ENCODE data around the gene TBC1D8. TPM values are rescaled to one million over a fixed set of nuclear protein-coding genes. Genes with fewer than 3 reads are reported as not detected.

TBC1D8 gene
- total and polyA plus RNA-seq, 2 of the 13 experiments (the other 11 are each of a cell fraction or from before 2014, with no cell fraction given) = 45.1 to 95.4 TPM

DNA sequence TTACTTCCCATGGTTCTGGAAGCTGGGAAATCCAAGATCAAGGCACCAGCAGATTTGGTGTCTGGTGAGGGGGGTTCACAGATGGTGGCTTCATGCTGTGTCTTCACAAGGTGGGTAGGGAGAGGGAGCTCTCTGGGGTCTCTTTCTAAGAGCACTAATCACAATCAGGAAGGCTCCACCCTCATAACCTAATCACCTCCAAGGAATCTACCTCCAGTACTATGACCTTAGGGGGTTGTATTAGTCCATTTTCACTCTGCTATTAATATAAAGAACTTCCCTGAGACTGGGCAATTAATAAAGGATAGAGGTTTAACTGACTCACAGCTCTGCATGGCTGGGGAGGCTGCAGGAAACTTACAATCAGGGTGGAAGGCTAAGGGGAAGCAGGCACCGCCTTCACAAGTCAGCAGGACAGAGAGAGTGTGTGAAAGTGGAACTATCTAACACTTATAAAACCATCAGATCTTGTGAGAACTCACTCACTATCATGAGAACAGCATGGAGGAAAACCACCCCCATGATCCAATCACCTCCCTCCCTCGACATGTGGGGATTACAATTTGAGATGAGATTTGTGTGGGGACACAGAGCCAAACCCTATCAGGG, 17.6 kb downstream of the TBC1D8 start (continued):
- TF ChIP-seq ZNF124 (CRISPR knock-in tag; IDR thresholded peaks at IDR 0.05) (no peak), PCBP2 (optimal IDR thresholded peaks at IDR 0.05; ENCODE audit: low read depth, low read length, poor library complexity, severe bottlenecking) (no peak), GATA4 (IDR thresholded peaks at IDR 0.05; ENCODE audit: borderline replicate concordance, low read depth) (no peak), ARNTL (CRISPR knock-in tag; IDR thresholded peaks at IDR 0.05) (no peak), ZNF652 (CRISPR knock-in tag; IDR thresholded peaks at IDR 0.05; ENCODE audit: borderline replicate concordance, low read depth) (no peak), ZFX (CRISPR knock-in tag; IDR thresholded peaks at IDR 0.05; ENCODE audit: low read depth) (no peak)
- TF ChIP-seq, protein P1, sequence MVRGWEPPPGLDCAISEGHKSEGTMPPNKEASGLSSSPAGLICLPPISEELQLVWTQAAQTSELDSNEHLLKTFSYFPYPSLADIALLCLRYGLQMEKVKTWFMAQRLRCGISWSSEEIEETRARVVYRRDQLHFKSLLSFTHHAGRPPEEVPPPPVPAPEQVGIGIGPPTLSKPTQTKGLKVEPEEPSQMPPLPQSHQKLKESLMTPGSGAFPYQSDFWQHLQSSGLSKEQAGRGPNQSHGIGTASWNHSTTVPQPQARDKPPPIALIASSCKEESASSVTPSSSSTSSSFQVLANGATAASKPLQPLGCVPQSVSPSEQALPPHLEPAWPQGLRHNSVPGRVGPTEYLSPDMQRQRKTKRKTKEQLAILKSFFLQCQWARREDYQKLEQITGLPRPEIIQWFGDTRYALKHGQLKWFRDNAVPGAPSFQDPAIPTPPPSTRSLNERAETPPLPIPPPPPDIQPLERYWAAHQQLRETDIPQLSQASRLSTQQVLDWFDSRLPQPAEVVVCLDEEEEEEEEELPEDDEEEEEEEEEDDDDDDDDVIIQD (CRISPR knock-in tag; IDR thresholded peaks at IDR 0.05; ENCODE audit: low read depth) = no peak

DNA sequence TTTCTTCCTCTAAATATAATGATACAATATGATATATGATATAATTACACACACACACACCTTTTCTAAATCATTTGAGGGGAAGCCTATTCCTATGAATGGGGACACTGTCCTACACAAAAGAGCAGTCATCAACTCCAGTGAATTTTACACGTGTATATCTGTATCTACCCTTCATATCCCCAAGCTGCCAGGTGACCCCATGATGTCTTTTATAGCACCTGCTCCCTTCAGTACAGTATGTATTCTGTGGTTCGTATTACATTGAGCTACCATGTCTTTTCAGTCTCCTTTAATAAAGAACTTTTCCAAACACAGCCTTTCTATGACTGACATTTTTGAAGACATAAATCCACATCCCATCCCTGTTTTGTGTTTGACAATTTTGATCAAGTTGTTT, 19.0 kb downstream of the TBC1D8 start:
- H3K36me3 ChIP-seq (replicated peaks in 1 of 2; ENCODE audit: control insufficient read depth in 1 of 2, insufficient read depth in 2 of 2, low read length in 2 of 2) = peaks cover 1 to 3% of the 10 kb centered on the region in 2 experiments; a peak in 1 of 5 replicates
- no peak for FAIRE-seq
- POLR2A ChIA-PET = no interaction called here
- no peak for TF ChIP-seq ZNF136 (CRISPR knock-in tag; IDR thresholded peaks at IDR 0.05; ENCODE audit: low read depth)
- no peaks in the 10 kb centered on the region for H3K27me3 ChIP-seq (ENCODE audit: control insufficient read depth in 1 of 2, insufficient read depth in 2 of 2, low read length in 2 of 2)
- no peak for DNase-seq (ENCODE audit: low spot score)
- H2AFZ ChIP-seq (ENCODE audit: low read length) = no peak overlapping the region
- H3K9ac ChIP-seq (ENCODE audit: insufficient read depth, low read depth, low read length) = no peak overlapping the region
- no peak for ATAC-seq
- peaks cover 54% of the 10 kb centered on the region for H3K4me1 ChIP-seq (ENCODE audit: insufficient read depth, low read length)
- no peaks in the 10 kb centered on the region for H3K9me3 ChIP-seq (ENCODE audit: low read length)
- intact Hi-C loops (cut with micrococcal nuclease; ENCODE audit: unreplicated experiment) (no loop called here), in situ Hi-C loops (cut with HindIII; ENCODE audit: extremely low pct_ligation_motif_present, low pct_unique_long_range_greater_than_20kb) (no loop called here)
- CTCF ChIA-PET (ENCODE audit: low intra/inter-chr PET ratio, low total read pairs) = no interaction called here
- WGBS (ENCODE audit: low lambda C conversion rate) = 90% methylated on average over 2 of the region's 2 CpGs
- no peak overlapping the region for H3K27ac ChIP-seq (ENCODE audit: extremely low read length, insufficient read depth, low read length)
- H4K20me1 ChIP-seq (ENCODE audit: insufficient read depth, low read length) = peaks cover 32% of the 10 kb centered on the region; the same call in 1 of the 2 replicates
- H3K4me3 ChIP-seq (replicated peaks in 1 of 3; ENCODE audit: insufficient read depth in 1 of 3, low read depth in 2 of 3, low read length in 3 of 3) = no peak overlapping the region
- BruUV-seq (replicated peaks) = no TSS peak
- H3K4me2 ChIP-seq (ENCODE audit: low read depth, low read length) = no peak overlapping the region
- peaks cover 94% of the 10 kb centered on the region for H3K79me2 ChIP-seq (ENCODE audit: insufficient read depth, low read length)

Measured in HepG2 (cell line).